ENCODE results near the gene STAG1.

GRCh38 chr3:136547293-136547692 is 204.9 kb downstream of the STAG1 start:
- TF ChIP-seq CTCF (IDR thresholded peaks at IDR 0.05) (no peak), POLR2A (IDR thresholded peaks at IDR 0.05) (no peak), POLR2AphosphoS5 (IDR thresholded peaks at IDR 0.05) (no peak)

Measured in stomach (tissue), 4 donors.